C4-2B (cell line): Measurements from ENCODE around the gene AP3B2.

ENCODE experiments used
- ZFX ChIP-seq: fragments of 450-650 bp; IDR thresholded peaks from 2 replicates; pipeline ENCODE4 v1.6.1; 2017
- TF ChIP-seq, protein P1 (sequence below): fragments of 450-650 bp; conservative IDR thresholded peaks from 2 replicates; pipeline ENCODE4 v1.5.1; 2017; ENCODE audit warnings: mild to moderate bottlenecking

DNA sequence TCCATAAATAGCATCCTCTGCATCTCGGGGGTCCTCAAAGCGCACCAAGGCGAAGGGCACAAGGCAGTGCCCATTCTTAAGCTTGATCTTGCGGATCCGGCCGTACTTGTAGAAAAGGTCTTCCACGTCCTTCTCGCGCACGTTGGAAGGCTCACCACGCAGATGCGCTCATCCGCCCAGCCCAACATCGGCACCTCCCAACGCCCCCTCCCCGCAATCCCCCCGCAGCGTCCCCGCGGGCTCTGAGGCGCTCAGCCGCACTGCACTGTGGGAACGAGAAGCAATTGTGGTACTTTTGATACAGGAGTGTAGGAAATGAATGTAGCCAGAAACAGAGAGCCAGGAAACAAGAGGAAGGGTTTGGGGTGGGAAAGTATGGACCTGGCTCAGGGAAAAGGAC, 17.5 kb downstream of the AP3B2 start:
- TF ChIP-seq, protein P1, sequence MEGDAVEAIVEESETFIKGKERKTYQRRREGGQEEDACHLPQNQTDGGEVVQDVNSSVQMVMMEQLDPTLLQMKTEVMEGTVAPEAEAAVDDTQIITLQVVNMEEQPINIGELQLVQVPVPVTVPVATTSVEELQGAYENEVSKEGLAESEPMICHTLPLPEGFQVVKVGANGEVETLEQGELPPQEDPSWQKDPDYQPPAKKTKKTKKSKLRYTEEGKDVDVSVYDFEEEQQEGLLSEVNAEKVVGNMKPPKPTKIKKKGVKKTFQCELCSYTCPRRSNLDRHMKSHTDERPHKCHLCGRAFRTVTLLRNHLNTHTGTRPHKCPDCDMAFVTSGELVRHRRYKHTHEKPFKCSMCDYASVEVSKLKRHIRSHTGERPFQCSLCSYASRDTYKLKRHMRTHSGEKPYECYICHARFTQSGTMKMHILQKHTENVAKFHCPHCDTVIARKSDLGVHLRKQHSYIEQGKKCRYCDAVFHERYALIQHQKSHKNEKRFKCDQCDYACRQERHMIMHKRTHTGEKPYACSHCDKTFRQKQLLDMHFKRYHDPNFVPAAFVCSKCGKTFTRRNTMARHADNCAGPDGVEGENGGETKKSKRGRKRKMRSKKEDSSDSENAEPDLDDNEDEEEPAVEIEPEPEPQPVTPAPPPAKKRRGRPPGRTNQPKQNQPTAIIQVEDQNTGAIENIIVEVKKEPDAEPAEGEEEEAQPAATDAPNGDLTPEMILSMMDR, result no peak
- no peak for TF ChIP-seq ZFX
